H1 (cell line): ENCODE data around the gene LAD1. TPM values are rescaled to one million over a fixed set of nuclear protein-coding genes. Genes with fewer than 3 reads are reported as not detected.

ENCODE experiments used
- CTCF ChIA-PET: fragments of 300-600 bp; sonication (Branson Sonifier 250); formaldehyde crosslinking; loops from one replicate; lab custom pipeline; 2021; ENCODE audit not compliant: partially characterized antibody; lab: Charles Lee
- POLR2A ChIA-PET: fragments of 300-600 bp; sonication (Branson Sonifier 250); formaldehyde crosslinking; loops from one replicate; lab custom pipeline; 2021; ENCODE audit warnings: inconsistent platforms; ENCODE audit not compliant: partially characterized antibody; lab: Charles Lee
- DNase-seq, 2 experiments: peaks; one replicate each; pipeline versions ENCODE4 v3.0.0 to v3.0.0-alpha.2; 2010 to 2022; ENCODE audit warnings: low spot score in 2 of 2, low read depth in 1 of 2, mixed read lengths in 1 of 2
- FAIRE-seq: peaks from 2 replicates; lab custom pipeline; 2011; peaks lifted over from hg19 to GRCh38; lab: Jason Lieb, UNC
- H2AFZ ChIP-seq: 2 replicates; pipeline ENCODE4 v1.8.1; 2012; ENCODE audit warnings: low read length, inconsistent platforms
- H2AK5ac ChIP-seq: 2 replicates; pipeline ENCODE4 v1.6.1; 2013; ENCODE audit warnings: low read depth, low read length
- H2BK120ac ChIP-seq: replicated peaks from 2 replicates; pipeline ENCODE3; 2013; ENCODE audit warnings: low read depth, low read length, inconsistent platforms
- H2BK12ac ChIP-seq: 2 replicates; pipeline ENCODE4 v1.6.1; 2013; ENCODE audit warnings: low read depth, low read length
- H2BK15ac ChIP-seq: 2 replicates; pipeline ENCODE4 v1.6.1; 2013; ENCODE audit warnings: low read length
- H2BK20ac ChIP-seq: 2 replicates; pipeline ENCODE4 v1.6.1; 2013; ENCODE audit warnings: low read length
- H2BK5ac ChIP-seq: 2 replicates; pipeline ENCODE4 v1.6.1; 2013; ENCODE audit warnings: low read depth, low read length
- H3K14ac ChIP-seq: 2 replicates; pipeline ENCODE4 v1.6.1; 2013; ENCODE audit warnings: inconsistent platforms; ENCODE audit not compliant: insufficient read length
- H3K18ac ChIP-seq: 2 replicates; pipeline ENCODE4 v1.6.1; 2013; ENCODE audit warnings: low read length; ENCODE audit errors: extremely low read depth
- H3K23ac ChIP-seq: 2 replicates; pipeline ENCODE4 v1.6.1; 2013; ENCODE audit warnings: inconsistent platforms; ENCODE audit not compliant: insufficient read length
- H3K23me2 ChIP-seq: 2 replicates; pipeline ENCODE4 v1.6.1; 2013; ENCODE audit warnings: low read depth, low read length
- H3K27ac ChIP-seq: 2 replicates; pipeline ENCODE4 v1.6.1; 2011; ENCODE audit warnings: low read depth, low read length, inconsistent platforms
- H3K27me3 ChIP-seq, 4 experiments: replicated peaks in 1 of 4; 1 replicate in 1 of 4; 2 replicates in 3 of 4; pipeline versions ENCODE4 v1.6.1 to v1.8.1; 2011 to 2013; ENCODE audit warnings: low read length in 3 of 4, mild to moderate bottlenecking in 3 of 4, inconsistent platforms in 2 of 4, mixed read lengths in 2 of 4, moderate library complexity in 1 of 4; ENCODE audit not compliant: control insufficient read depth in 3 of 4, insufficient read depth in 3 of 4; ENCODE audit errors: extremely low read depth in 1 of 4
- H3K36me3 ChIP-seq, 4 experiments: 2 replicates each; pipeline versions ENCODE4 v1.6.1 to v1.8.1; 2011 to 2013; ENCODE audit warnings: mild to moderate bottlenecking in 4 of 4, low read length in 3 of 4, moderate library complexity in 2 of 4, control low read depth in 1 of 4, inconsistent platforms in 1 of 4; ENCODE audit not compliant: insufficient read depth in 4 of 4, control insufficient read depth in 2 of 4
- H3K4ac ChIP-seq: replicated peaks from 2 replicates; pipeline ENCODE3; 2013; ENCODE audit warnings: low read length, low read depth, mixed read lengths, inconsistent platforms; ENCODE audit not compliant: insufficient read length
- H3K4me1 ChIP-seq, 4 experiments: replicated peaks in 1 of 4; 1 replicate in 1 of 4; 2 replicates in 3 of 4; pipeline versions ENCODE4 v1.6.1 to v1.8.1; 2011 to 2013; ENCODE audit warnings: low read length in 3 of 4, inconsistent platforms in 2 of 4, mixed read lengths in 1 of 4; ENCODE audit not compliant: insufficient read depth in 4 of 4, control insufficient read depth in 3 of 4
- H3K4me2 ChIP-seq, 2 experiments: 2 replicates each; pipeline versions ENCODE4 v1.6.1 to v1.8.1; 2011 to 2013; ENCODE audit warnings: low read depth in 2 of 2, low read length in 2 of 2, control low read depth in 1 of 2, inconsistent platforms in 1 of 2, mild to moderate bottlenecking in 1 of 2; ENCODE audit not compliant: insufficient read depth in 1 of 2
- H3K4me3 ChIP-seq, 4 experiments: fragments of 200-600, 300-600 bp in 1 of 4; sonication (generic), shearing (Covaris generic), sonication (Bioruptor Twin) in 1 of 4; 2 replicates each; pipeline versions ENCODE4 v1.5.1 to v1.8.1; 2011 to 2016; ENCODE audit warnings: low read length in 4 of 4, low read depth in 3 of 4, control low read depth in 2 of 4, inconsistent platforms in 2 of 4, mild to moderate bottlenecking in 2 of 4, mixed read lengths in 1 of 4, moderate library complexity in 1 of 4; ENCODE audit not compliant: insufficient read depth in 2 of 4; ENCODE audit errors: extremely low read depth in 1 of 4
- H3K56ac ChIP-seq: replicated peaks from 2 replicates; pipeline ENCODE3; 2013; ENCODE audit warnings: low read depth, mild to moderate bottlenecking, mixed read lengths, low read length, inconsistent platforms; ENCODE audit not compliant: insufficient read length
- H3K79me1 ChIP-seq: 2 replicates; pipeline ENCODE4 v1.6.1; 2013; ENCODE audit warnings: low read depth, low read length, control low read depth
- H3K79me2 ChIP-seq, 2 experiments: 2 replicates each; pipeline versions ENCODE4 v1.6.1 to v1.8.1; 2012 to 2013; ENCODE audit warnings: low read length in 2 of 2, mild to moderate bottlenecking in 2 of 2, inconsistent platforms in 1 of 2; ENCODE audit not compliant: insufficient read depth in 2 of 2, control insufficient read depth in 1 of 2
- H3K9ac ChIP-seq, 4 experiments: replicated peaks in 1 of 4; 1 replicate in 1 of 4; 2 replicates in 3 of 4; pipeline versions ENCODE4 v1.6.1 to v1.8.1; 2011 to 2013; ENCODE audit warnings: low read depth in 3 of 4, low read length in 3 of 4, control low read depth in 2 of 4, mild to moderate bottlenecking in 2 of 4, moderate library complexity in 2 of 4, inconsistent platforms in 1 of 4; ENCODE audit errors: extremely low read depth in 1 of 4
- H3K9me3 ChIP-seq, 2 experiments: 2 replicates each; pipeline versions ENCODE4 v1.6.1 to v1.8.1; 2012 to 2013; ENCODE audit warnings: mild to moderate bottlenecking in 2 of 2, moderate library complexity in 2 of 2, control low read depth in 1 of 2, inconsistent platforms in 1 of 2, low read depth in 1 of 2, low read length in 1 of 2, mixed read lengths in 1 of 2; ENCODE audit not compliant: insufficient read depth in 2 of 2
- H4K20me1 ChIP-seq, 2 experiments: replicated peaks in 1 of 2; 2 replicates each; pipeline versions ENCODE3 to v1.8.1; 2011 to 2013; ENCODE audit warnings: inconsistent platforms in 2 of 2, low read length in 2 of 2, mild to moderate bottlenecking in 1 of 2; ENCODE audit not compliant: insufficient read depth in 2 of 2, control insufficient read depth in 1 of 2
- H4K5ac ChIP-seq: 2 replicates; pipeline ENCODE4 v1.6.1; 2013; ENCODE audit warnings: low read length, low read depth, mixed read lengths, inconsistent platforms; ENCODE audit not compliant: insufficient read length
- H4K8ac ChIP-seq: 2 replicates; pipeline ENCODE4 v1.8.0; 2013; ENCODE audit warnings: mild to moderate bottlenecking, moderate library complexity, low read length, inconsistent platforms; ENCODE audit not compliant: insufficient read depth; ENCODE audit errors: extremely low read depth
- H4K91ac ChIP-seq: replicated peaks from 2 replicates; pipeline ENCODE3; 2013; ENCODE audit warnings: low read length, mixed read lengths, inconsistent platforms; ENCODE audit not compliant: insufficient read length
- CREB1 ChIP-seq: IDR thresholded peaks from 2 replicates; pipeline ENCODE4 v1.6.1; 2012; ENCODE audit warnings: inconsistent platforms
- WGBS, 2 experiments: shearing (Covaris generic) in 1 of 2; methylation state at CpG; one replicate each; pipeline versions ENCODE4 v1.1.6 to v1.1.7; 2013 to 2015; ENCODE audit warnings: low lambda C conversion rate in 2 of 2, mixed read lengths in 2 of 2, inconsistent platforms in 1 of 2, low coverage in 1 of 2, missing lambda C conversion rate in 1 of 2; ENCODE audit not compliant: insufficient replicate concordance in 2 of 2, insufficient coverage in 1 of 2, insufficient read length in 1 of 2; ENCODE audit errors: extremely low coverage in 1 of 2, missing lambda C conversion rate in 1 of 2; 5-methylcytosine and 5-hydroxymethylcytosine counted together
- polyA plus RNA-seq, 7 experiments: library from polyadenylated mRNA; depleted of rRNA in 3 of 7; stranded (reverse) in 5 of 7; unstranded in 2 of 7; fragments of >200 nt in 5 of 7; fragments of 200-250 nt in 2 of 7; gene quantifications; 1 replicate in 5 of 7; 2 replicates in 1 of 7; 4 replicates in 1 of 7; pipeline versions ENCODE4 v1.2.1 to v1.2.3, GENCODE V29; 2011 to 2013; ENCODE audit warnings: missing spikeins in 2 of 7, mixed read lengths in 2 of 7
- total RNA-seq: library from RNA; stranded (reverse); fragmentation: NEBNext Ultra II Directional; extraction: Animal tissue kit (Norgen Biotek cat#: 25700); gene quantifications from 2 replicates; pipeline ENCODE4 v1.2.1, GENCODE V29; 2021

LAD1 gene
- total and polyA plus RNA-seq, 2 of the 8 experiments (the other 6 are each of a cell fraction or from before 2014, with no cell fraction given): 9.3 to 32.8 TPM

- no peaks in the 10 kb centered on the region for H3K36me3 ChIP-seq
- H3K27me3 ChIP-seq: no peaks in the 10 kb centered on the region
- H3K56ac ChIP-seq: no peak overlapping the region
- H3K4me1 ChIP-seq: peaks cover 0 to 4% (median 4%) of the 10 kb centered on the region in 4 experiments; a peak in 6 of 7 replicates
- H2BK20ac ChIP-seq: no peak overlapping the region
- no peaks in the 10 kb centered on the region for H3K79me1 ChIP-seq
- H4K8ac ChIP-seq: no peak overlapping the region
- no peak overlapping the region for H3K4me2 ChIP-seq
- ChIA-PET POLR2A (interaction anchor here (1.0 to 7.7 kb wide), 4 partner anchors 9 to 17 kb away, joined by 3 to 49 read pairs (median 6); no protein-coding TSS in a partner anchor), CTCF (interaction anchor here (0.6 to 14.7 kb wide), 7 partner anchors 10 to 215 kb away, joined by 3 to 275 read pairs (median 154); partner anchors contain the start of gene TNNT2)
- no peak overlapping the region for H3K14ac ChIP-seq
- H3K9ac ChIP-seq: no peak overlapping the region
- H3K9me3 ChIP-seq: no peaks in the 10 kb centered on the region
- no peak for DNase-seq
- H2BK15ac ChIP-seq: no peak overlapping the region
- no peak overlapping the region for H3K4me3 ChIP-seq
- no peak overlapping the region for H3K4ac ChIP-seq
- no peak overlapping the region for H2AFZ ChIP-seq
- no peak overlapping the region for H4K5ac ChIP-seq
- H3K79me2 ChIP-seq: no peaks in the 10 kb centered on the region
- H2AK5ac ChIP-seq: no peak overlapping the region
- H3K18ac ChIP-seq: no peak overlapping the region
- H3K23me2 ChIP-seq: no peaks in the 10 kb centered on the region
- no peak for FAIRE-seq
- no peak overlapping the region for H2BK5ac ChIP-seq
- no peaks in the 10 kb centered on the region for H4K20me1 ChIP-seq
- H3K23ac ChIP-seq: no peak overlapping the region
- no peak overlapping the region for H2BK120ac ChIP-seq
- WGBS, 2 experiments: 96% methylated on average over 7 of the region's 8 CpGs; no CpG with 5 or more reads in 1 of the 2 experiments
- no peak overlapping the region for H3K27ac ChIP-seq
- no peak overlapping the region for H2BK12ac ChIP-seq
- no peak overlapping the region for H4K91ac ChIP-seq
- TF ChIP-seq CREB1: no peak
These were observed 41.9 kb downstream of the LAD1 start for GRCh38 chr1:201357211-201357610.
